Choroid plexus epithelial cell (primary cell): ENCODE measurements around the gene PHLDB2.

Source experiments
- DNase-seq: peaks from one replicate; pipeline ENCODE4 v3.0.0-alpha.2; 2010; ENCODE audit warnings: low read depth
- H3K4me3 ChIP-seq: 2 replicates; pipeline ENCODE4 v1.5.1; 2011; ENCODE audit warnings: low read depth, mild to moderate bottlenecking, control low read depth, low read length, moderate library complexity
- CTCF ChIP-seq: conservative IDR thresholded peaks from 2 replicates; pipeline ENCODE4 v1.5.1; 2011; ENCODE audit warnings: low read depth, mild to moderate bottlenecking, control low read depth, inconsistent platforms, low read length, moderate library complexity

Gene PHLDB2

GRCh38 chr3:111944372-111944771, 85.3 kb downstream of the PHLDB2 start:
- TF ChIP-seq CTCF = no peak
- no peak for DNase-seq
- no peak overlapping the region for H3K4me3 ChIP-seq

- DNase-seq = peak; percentile 73
- TF ChIP-seq CTCF = no peak
- H3K4me3 ChIP-seq = no peak overlapping the region
Measured at GRCh38 chr3:111947231-111947630, 88.2 kb downstream of the PHLDB2 start.

DNA sequence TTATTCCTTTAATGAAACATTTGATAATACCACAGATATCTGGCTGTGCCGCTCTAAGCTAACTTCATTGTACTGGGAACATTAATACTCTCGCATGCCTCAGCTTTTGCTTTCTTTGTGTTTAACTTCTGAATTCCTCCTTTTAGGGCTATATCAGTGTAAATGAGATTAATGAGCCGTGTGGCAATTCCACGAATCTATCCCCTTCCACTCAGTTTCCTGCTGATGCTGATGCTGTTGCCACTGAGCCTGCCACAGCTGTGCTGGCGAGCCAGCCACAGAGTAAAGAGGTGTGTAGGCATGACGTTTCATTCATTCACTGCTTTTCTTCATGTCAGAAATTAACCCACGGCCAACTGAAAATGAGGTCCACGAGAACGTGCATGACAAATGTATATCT, 89.7 kb downstream of the PHLDB2 start:
- no peak overlapping the region for H3K4me3 ChIP-seq
- no peak for TF ChIP-seq CTCF
- DNase-seq = no peak

DNA sequence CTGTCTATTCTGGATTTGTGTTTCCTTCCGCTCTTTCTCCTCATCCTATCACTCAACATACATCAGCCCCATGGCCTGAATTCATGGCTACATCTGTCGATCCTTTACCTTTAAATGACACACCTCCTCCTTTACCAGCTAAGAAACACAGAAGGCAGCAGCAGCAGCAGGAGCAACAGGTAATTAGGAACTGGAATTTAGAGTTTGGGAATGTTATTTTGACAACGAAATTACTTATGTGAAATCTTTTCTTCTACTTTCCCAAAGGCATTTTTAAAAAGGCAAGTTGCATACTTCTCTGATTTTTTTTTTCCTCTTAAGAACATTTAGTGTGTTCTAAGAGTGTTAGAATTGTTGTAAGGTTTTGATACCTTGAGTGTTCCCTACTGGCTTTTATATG, 90.6 kb downstream of the PHLDB2 start:
- H3K4me3 ChIP-seq = no peak overlapping the region
- no peak for TF ChIP-seq CTCF
- no peak for DNase-seq

- H3K4me3 ChIP-seq = no peak overlapping the region
- no peak for DNase-seq
- TF ChIP-seq CTCF = no peak
Measured at GRCh38 chr3:111951032-111951431, 92.0 kb downstream of the PHLDB2 start.

DNA sequence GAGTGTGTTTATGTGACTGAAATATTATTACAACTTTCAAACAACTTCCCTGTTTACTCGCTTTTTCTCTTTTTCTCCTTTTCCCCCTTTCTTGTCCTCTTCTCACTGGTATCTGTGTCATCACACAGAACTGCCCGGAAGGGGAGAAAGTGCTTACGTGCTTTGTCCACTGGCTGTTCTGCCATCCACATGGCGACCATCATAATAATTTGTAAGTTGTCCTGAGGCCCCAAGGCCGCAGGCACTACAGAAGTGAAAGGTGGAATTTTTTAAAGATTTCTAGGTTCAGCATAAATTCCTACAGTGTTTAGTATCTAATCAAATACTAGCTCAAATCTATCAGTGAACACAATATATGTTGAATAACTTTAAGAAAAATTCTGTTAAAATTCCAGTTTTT, 93.0 kb downstream of the PHLDB2 start:
- TF ChIP-seq CTCF = no peak
- DNase-seq = no peak
- H3K4me3 ChIP-seq = no peak overlapping the region

DNA sequence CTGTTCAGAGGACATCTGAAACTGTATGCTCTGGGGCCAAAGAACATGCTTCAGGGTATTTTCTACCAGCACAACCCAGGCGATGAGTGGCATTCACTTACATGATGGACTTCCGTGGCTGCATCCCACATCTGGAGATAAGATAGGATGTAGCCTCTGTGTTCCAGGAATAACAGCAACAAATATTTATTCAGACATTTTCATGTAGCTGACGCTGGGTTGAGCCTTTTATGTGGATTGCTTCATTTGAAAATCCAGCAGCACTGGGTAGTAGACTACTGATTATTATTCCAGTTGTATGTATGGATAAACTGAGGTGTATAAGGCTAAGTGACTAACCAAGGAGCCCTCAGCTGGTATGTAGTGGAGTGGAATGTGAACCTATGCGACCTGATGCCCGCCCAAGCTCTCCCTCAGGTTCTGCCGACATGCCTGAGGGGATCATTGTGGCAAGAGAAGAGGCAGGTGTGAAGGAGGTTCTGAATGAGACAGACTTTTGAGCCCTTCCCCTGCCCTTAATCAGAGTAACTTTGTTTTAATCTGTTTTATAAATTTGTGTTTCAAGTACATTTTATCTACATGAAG, 93.9 kb downstream of the PHLDB2 start:
- TF ChIP-seq CTCF = no peak
- no peak for DNase-seq

More for the DNA sequence above, 93.9 kb downstream of the PHLDB2 start:
- no peak overlapping the region for H3K4me3 ChIP-seq
